Measurements from ENCODE around the gene KBTBD8. TPM values are rescaled to one million over a fixed set of nuclear protein-coding genes. Genes with fewer than 3 reads are reported as not detected.

Gene KBTBD8
- total and polyA plus RNA-seq, 4 donors: 0.08 to 14.2 (median 1.3) TPM

- DNase-seq (ENCODE audit: low spot score): no peak
- Histone ChIP-seq H3K4me1 (ENCODE audit: control insufficient read depth in 4 of 4, insufficient read depth in 4 of 4, low read length in 3 of 4) (no peaks in the 10 kb centered on the region), H3K9me3 (ENCODE audit: control insufficient read depth in 4 of 4, low read length in 3 of 4) (no peaks in the 10 kb centered on the region), H3K4me3 (ENCODE audit: low read depth in 1 of 3, low read length in 3 of 3) (no peak overlapping the region), H3K9ac (ENCODE audit: low read depth in 1 of 2, low read length in 2 of 2) (no peak overlapping the region), H3K27me3 (ENCODE audit: control insufficient read depth in 4 of 4, insufficient read depth in 4 of 4, low read length in 3 of 4) (peaks cover 0 to 3% (median 0%) of the 10 kb centered on the region in 4 donors), H3K27ac (ENCODE audit: low read depth in 1 of 2, low read length in 2 of 2) (no peak overlapping the region), H3K36me3 (ENCODE audit: control insufficient read depth in 4 of 4, insufficient read depth in 3 of 4, low read depth in 1 of 4, low read length in 3 of 4) (no peaks in the 10 kb centered on the region)
- TF ChIP-seq MAX (IDR thresholded peaks at IDR 0.05): no peak
- TF ChIP-seq RXRA (IDR thresholded peaks at IDR 0.05): no peak
- no peak for TF ChIP-seq NR2F2 (IDR thresholded peaks at IDR 0.05)
- TF ChIP-seq SP1 (IDR thresholded peaks at IDR 0.05): no peak
- TF ChIP-seq HNF4A (conservative IDR thresholded peaks at IDR 0.05): no peak
- no peak for TF ChIP-seq REST (IDR thresholded peaks at IDR 0.05)
- no peak for TF ChIP-seq EGR1 (IDR thresholded peaks at IDR 0.05; ENCODE audit: low read depth in 2 of 2)
- no peak for TF ChIP-seq TAF1 (conservative IDR thresholded peaks at IDR 0.05)
- TF ChIP-seq FOXA1 (IDR thresholded peaks at IDR 0.05): no peak
- no peak for TF ChIP-seq ATF3 (IDR thresholded peaks at IDR 0.05)
- no peak for TF ChIP-seq GABPA (IDR thresholded peaks at IDR 0.05 in 1 of 2, conservative IDR thresholded peaks at IDR 0.05 in 1 of 2)
- no peak for TF ChIP-seq YY1 (IDR thresholded peaks at IDR 0.05)
- no peak for TF ChIP-seq HNF4G (IDR thresholded peaks at IDR 0.05)
- TF ChIP-seq RAD21 (IDR thresholded peaks at IDR 0.05): no peak
- TF ChIP-seq JUND (IDR thresholded peaks at IDR 0.05): no peak
- TF ChIP-seq ZBTB33 (IDR thresholded peaks at IDR 0.05): no peak
- TF ChIP-seq FOXA2 (IDR thresholded peaks at IDR 0.05): no peak
- TF ChIP-seq CTCF (IDR thresholded peaks at IDR 0.05; ENCODE audit: low read depth, low read length, missing input control): no peak
- 93% methylated on average over 7 of the region's 7 CpGs for WGBS
These were observed 12.7 kb upstream of the KBTBD8 start for GRCh38 chr3:66985336-66985920.
